Inflammatory macrophage treated with lipopolysaccharide for 1 hour (primary cell): Measurements from ENCODE around the gene USP34.
"Not testable (repeated sequence)": the region's sequence is repeated elsewhere in the genome, so short reads cannot be mapped to it uniquely, and the experiment has no call there.

ENCODE experiments used
- DNase-seq, 2 donors: peaks; one replicate each; pipeline ENCODE4 v3.0.0-alpha.2; 2020 to 2022

The USP34 gene

GRCh38 chr2:61421611-61422010 is 49.3 kb downstream of the USP34 start:
- no peak for DNase-seq

- peak; percentile 7 to 21 for DNase-seq
Measured at GRCh38 chr2:61420991-61421544, 49.8 kb downstream of the USP34 start.

DNA sequence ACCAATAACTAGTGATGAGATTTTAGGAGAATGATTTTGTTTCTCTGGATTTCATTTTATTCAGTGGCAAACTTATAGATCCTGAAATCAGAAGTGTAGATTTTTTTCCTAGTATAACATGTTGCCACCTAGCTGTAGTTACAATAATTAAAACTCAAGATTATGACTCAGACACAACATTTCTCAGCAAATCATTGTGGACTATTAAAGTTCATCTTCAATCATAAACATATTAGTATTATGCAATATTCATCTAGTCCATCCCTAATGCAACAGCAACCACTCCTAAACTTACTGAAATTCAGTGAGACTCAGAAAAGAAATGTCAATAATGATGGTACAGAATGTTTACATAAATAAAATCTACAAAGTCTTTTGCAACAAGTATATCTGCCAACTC is 51.3 kb downstream of the USP34 start:
- DNase-seq = no peak

DNA sequence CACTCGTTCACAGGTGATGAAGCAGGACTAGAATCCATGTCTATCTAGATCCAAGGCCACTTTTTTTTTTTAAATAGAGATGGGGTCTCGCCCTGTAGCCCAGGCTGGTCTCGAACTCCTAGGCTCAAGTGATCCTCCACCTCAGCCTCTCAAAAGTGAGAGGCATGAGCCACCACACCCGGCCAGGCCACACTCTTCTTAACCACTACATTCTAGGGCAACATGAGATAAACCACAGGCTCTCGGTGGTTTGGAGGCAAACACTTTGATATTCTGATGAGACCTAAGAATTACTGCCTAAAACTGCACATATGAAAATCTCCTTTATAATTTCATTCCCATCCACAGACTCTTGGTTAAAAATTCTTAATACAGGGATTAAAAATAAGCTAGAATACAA is 51.8 kb downstream of the USP34 start:
- DNase-seq = no peak

DNA sequence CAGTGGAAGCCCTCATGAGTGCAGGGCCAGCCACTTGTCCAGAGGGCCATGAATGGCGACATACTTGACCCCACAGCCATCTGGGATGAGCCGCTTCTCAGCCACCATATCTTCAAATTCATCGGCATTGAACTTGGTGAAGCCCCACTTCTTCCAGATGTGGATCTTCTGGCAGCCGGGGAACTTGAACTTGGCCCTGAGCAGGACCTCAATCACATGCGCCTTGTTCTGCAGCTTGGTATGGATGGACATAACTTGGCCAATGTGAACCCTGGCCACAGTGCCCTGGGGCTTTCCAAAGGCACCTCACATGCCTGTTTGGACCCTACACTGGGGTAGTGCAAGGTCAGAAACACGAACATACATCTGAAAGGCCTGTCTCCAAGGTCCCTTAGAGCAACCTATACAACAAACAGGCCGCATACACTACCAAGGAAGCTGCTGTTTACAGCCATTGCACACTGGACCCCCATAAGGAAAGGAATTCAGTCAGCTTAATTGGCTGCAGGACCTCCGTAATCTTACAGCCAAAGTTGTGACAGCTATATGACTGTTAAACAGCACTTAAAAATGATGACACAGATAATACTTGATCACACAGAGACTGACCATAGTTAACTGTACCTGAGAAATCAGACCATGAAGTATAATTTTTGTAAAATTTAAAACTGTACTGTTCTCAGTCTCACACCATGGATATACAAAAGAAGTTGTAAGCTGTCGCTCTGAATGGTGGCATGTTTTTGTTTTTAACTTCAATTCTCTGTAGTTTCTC is 53.8 kb downstream of the USP34 start:
- DNase-seq = no peak

DNA sequence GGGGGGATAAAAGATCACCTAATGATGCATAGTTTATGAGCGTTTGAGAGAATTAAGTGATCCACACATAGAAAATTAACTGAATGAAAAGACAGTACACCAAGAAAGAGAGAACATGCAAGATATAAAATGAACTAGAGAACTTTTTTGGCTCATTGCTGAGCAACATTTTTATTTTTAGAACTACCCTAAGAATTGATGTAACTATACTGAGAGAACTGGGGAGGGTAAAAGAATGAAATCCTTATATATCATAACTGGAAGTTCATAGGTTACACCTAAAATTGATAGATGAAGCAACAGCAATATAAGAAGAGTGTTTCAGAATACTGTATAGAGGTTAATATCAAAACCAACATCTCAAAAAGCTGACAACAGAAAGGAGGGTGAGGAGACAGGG is 55.6 kb downstream of the USP34 start:
- no peak for DNase-seq

GRCh38 chr2:61414674-61415073 is 56.2 kb downstream of the USP34 start:
- no peak for DNase-seq

GRCh38 chr2:61411109-61411508 is 59.8 kb downstream of the USP34 start:
- DNase-seq = no peak

GRCh38 chr2:61410185-61410584 is 60.7 kb downstream of the USP34 start:
- DNase-seq = no peak

DNA sequence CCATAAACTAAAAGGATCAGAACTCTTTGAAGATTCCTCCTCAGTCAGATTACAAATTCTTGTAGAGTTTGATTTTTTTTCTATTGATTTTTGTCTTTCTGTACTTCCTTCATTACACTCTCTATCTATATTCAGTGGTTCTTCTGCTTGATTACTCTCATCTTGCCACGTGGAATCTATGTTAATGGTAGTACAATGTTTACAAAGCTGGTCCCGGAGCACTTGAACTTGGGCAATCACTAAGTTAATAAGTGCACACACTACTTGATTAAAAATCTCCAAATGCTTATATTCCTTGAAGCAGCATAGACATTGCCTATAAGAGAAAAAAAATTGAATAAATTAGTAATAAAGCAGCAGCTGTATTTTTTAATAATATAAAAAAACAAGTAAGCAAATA is 65.1 kb downstream of the USP34 start:
- no peak for DNase-seq

GRCh38 chr2:61404438-61404837 is 66.4 kb downstream of the USP34 start:
- DNase-seq = no peak

DNA sequence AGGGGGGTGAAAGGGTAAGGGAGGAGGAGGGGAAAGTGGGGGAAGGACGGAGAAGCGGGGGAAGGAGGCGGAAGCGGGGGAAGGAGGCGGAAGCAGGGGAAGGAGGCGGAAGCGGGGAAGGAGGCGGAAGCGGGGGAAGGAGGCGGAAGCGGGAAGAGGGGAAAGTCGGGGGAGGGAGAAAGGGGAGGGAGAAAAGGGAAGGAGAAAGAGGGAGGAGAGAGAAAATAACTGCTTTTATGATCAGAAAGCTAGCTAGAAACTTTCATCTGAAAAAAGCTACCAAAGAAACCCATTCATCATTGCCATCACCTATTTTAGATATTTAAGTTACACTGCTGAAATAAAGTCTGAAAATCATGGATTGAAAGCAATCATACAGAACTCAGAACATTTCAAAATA is 72.5 kb downstream of the USP34 start:
- no peak for DNase-seq

DNA sequence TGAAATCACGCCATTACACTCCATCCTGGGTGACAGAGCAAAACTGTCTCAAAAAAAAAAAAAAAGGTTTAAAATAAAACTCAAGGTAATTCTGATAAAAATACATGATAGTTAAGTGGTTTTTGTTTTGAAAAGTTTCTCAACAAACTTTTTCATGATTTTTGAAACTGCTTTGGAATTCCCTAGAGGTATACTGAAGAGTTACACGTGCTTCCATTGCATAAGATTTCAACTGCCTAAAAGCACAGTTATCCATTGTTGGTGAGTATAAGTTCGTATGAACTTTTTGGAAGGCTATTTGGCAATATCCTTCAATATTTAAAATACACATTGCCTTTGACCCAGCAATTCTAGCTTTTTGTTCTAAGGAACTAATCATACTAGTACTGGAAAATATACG is 74.9 kb downstream of the USP34 start:
- DNase-seq = no peak

DNA sequence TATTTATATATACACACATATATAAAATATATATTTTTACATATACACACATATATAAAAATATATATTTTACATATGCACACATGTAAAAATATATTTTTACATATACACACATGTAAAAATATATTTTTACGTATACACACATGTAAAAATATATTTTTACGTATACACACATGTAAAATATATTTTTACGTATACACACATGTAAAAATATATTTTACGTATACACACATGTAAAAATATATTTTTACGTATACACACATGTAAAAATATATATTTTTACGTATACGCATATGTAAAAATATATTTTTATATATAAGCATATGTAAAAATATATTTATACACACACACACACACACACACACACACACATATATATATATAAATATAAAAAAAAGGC is 83.3 kb downstream of the USP34 start:
- DNase-seq = not testable (repeated sequence)

GRCh38 chr2:61380882-61381197 is 90.0 kb downstream of the USP34 start:
- DNase-seq = not testable (repeated sequence)

GRCh38 chr2:61380056-61380881 is 90.6 kb downstream of the USP34 start:
- no peak for DNase-seq

GRCh38 chr2:61379521-61379920 is 91.4 kb downstream of the USP34 start:
- DNase-seq = no peak

GRCh38 chr2:61378281-61378680 is 92.6 kb downstream of the USP34 start:
- DNase-seq = no peak

DNA sequence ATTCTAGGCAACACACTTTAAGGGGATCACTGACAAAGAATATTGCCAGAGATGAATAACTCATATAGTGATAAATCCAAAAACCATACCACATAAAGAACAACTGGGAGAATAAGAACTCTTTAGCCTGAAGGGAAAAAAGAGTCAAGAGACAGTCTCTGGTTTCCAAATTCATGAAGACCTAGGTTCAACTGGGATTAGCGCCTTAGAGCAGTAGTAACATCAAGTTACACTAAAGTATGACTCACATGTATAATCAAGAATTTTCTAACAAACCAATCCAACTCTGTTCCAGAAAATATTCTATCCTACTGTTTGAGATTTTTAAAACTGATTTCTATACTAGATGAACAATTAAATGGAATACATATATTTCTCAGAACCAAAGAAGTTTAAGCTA is 93.8 kb downstream of the USP34 start:
- DNase-seq = no peak

GRCh38 chr2:61376211-61376610 is 94.7 kb downstream of the USP34 start:
- DNase-seq = no peak

DNA sequence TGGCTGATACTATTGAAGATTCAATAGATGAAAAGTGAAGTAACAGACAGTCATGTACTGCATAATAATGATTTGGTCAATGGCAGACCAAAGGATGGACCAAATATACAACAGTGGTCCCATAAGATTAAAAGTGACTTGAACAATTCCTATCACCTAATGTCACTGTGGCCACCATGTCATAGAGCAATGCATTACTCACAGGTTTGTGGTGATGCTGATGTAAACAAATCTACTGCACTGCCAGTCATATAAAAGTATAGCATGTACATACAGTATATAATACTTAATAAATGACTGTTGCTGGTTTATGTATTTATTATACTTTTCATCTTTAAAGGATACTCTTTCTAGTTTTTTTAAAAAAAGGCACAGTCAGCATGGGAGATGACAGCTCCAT is 99.9 kb downstream of the USP34 start:
- DNase-seq = no peak

- DNase-seq = no peak
Measured at GRCh38 chr2:61368687-61369665, 101.9 kb downstream of the USP34 start.

DNA sequence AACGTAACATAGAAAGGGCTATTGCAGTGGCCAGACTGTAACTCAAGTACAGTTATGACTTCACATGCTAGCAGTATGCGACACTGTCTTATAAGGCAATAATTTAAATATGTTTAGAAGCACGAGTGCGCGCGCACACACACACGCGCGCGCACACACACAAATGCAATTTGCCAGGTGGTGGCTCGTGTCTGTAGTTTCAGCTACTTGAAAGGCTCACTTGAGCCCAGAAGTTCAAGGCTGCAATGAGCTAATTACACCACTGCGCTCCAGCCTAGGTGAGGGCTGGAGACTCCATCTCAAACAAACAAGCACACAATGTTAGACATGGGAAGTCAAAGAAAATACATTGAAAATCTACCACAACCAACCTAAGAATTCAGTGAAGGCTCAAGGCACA is 103.7 kb downstream of the USP34 start:
- DNase-seq = no peak
